GM19238 (cell line): ENCODE measurements around the gene UBASH3A.
A peak's percentile ranks its signal among the peaks of the same experiment; 100 is the strongest.

Source experiments
- DNase-seq: peaks from one replicate; pipeline ENCODE4 v3.0.0; 2011; ENCODE audit warnings: low spot score; ENCODE audit not compliant: insufficient read length

The UBASH3A gene

GRCh38 chr21:42374457-42374856 is 29.2 kb upstream of the UBASH3A start:
- DNase-seq: no peak

GRCh38 chr21:42374864-42375499 is 28.7 kb upstream of the UBASH3A start:
- DNase-seq: no peak

GRCh38 chr21:42375506-42375905 is 28.2 kb upstream of the UBASH3A start:
- no peak for DNase-seq

DNA sequence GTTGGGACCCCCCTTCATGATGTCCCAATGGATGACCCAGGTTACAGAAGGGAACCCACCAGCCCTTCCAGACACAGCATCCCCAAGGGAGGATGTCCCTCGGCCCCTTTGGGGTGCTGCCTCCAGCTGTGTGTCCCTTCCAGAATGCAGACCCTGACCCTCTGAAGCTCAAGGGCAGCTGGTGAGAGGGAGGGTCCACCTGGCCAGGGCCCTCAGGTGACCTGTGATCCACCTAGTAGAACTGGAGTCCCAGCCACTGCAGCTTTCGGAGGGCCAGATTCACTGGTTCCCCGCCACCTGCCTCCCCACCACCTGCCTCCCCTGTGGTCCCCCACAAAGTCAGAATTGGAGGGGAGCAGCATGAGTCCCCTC is 27.8 kb upstream of the UBASH3A start:
- no peak for DNase-seq

DNA sequence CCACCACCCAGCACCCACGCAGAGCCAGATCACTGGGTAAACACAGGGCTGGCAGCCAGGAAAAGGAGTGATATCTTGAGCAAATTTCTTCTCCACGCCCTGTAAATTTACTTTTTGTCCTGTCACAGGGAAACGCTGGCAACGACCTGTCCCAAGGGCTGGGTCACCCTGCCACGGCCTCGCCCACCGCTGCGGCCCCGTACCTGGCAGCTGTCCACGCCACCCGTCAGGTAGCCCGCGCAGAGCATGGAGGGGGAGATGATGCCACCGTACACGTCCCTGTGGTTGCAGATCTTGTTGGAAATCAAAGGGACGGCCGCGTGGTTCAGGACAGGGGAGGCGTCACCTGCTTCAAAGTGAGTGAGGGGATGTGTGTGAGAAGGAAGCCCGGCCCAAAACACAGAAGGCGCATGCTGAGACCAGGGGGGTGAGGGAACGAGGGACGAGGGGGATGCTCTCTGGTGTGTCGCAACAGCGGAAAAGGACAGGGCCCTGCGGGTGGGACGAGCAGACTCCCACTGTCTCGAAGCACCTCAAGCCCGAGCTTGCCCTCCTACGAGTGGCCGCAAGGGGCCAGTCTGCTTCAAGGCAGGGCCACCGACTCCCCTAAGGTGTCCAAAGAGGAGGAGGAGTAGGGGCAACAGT is 27.2 kb upstream of the UBASH3A start:
- peak; percentile 74 for DNase-seq

DNA sequence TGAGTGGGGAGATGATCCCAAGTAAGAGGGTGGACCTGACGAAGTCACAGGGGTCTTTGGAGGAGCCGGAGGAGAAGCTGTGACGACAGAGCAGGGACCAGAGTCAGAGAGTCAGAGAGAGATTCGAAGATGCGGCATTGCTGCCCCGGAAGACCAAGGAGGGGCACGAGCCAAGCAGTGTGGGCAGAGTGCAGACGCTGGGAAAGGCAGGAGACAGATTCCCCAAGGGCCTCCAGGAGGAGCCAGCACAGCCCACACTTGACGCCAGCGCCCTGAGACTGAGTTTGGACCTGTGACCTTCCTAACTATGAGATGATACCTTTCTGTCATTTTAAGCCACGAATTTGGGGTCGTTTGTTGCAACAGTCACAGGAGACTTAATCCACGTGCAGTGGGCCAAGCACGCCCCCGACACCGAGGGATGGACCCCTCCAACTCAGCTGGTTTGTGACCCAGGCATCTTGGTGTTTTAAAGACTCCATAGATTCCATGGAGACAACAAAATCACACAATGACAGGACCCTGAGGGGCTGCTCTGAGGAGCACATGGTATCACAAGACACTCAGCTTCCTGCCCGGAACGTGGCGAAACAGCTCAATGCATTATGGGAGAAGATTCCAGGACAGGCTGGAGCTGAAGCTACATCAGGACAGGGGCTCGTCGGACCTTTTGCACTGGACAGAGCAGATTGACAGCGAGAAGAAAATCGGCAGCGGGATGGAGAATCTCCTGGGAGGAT is 26.3 kb upstream of the UBASH3A start:
- no peak for DNase-seq

GRCh38 chr21:42377951-42378340 is 25.8 kb upstream of the UBASH3A start:
- no peak for DNase-seq

- no peak for DNase-seq
Observed at GRCh38 chr21:42378418-42378817, 25.3 kb upstream of the UBASH3A start.

- no peak for DNase-seq
Observed at GRCh38 chr21:42379426-42380215, 24.1 kb upstream of the UBASH3A start.

- no peak for DNase-seq
Observed at GRCh38 chr21:42381347-42381984, 22.2 kb upstream of the UBASH3A start.

GRCh38 chr21:42382915-42383314 is 20.8 kb upstream of the UBASH3A start:
- no peak for DNase-seq

- no peak for DNase-seq
Observed at GRCh38 chr21:42383331-42383730, 20.4 kb upstream of the UBASH3A start.

DNA sequence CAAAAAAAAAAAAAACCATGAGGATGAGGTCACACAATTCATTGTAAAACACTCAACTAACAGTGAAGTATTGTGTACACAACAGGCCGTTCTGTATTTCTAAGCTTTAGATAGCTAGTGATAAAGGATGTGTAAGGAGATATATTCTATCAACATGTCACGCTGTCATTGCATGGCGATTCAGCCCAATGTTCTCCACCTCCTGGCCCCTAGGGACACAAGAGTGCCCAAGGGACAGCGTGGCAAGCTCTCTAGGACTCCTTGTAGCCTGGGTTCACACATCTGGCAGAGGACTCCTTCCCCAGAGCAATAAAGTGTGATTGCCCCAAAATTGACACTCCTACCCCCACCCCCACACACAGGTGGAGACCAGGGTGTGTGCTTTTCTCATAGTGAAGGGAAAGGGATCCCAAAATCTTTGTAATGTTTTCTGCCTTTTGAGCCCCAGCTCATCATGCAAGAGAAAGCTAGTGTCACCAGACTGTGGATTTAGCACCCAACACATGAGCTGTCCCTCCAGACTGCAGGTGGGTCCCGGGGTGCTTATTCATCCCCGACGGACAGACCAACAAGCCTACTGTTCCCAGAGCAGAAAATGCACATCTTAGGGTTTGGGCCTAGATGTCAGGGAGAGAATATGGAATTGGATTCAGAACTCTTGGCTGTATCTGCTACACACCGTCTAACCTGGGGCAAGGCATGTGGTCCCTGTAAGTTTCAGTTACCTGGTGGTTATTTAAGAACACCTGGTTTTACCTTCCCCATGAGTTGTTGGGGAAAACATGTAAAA is 19.4 kb upstream of the UBASH3A start:
- no peak for DNase-seq

- DNase-seq: no peak
Observed at GRCh38 chr21:42384989-42385388, 18.7 kb upstream of the UBASH3A start.

- DNase-seq: no peak
Observed at GRCh38 chr21:42385619-42386018, 18.1 kb upstream of the UBASH3A start.

GRCh38 chr21:42386034-42386591 is 17.6 kb upstream of the UBASH3A start:
- DNase-seq: no peak

DNA sequence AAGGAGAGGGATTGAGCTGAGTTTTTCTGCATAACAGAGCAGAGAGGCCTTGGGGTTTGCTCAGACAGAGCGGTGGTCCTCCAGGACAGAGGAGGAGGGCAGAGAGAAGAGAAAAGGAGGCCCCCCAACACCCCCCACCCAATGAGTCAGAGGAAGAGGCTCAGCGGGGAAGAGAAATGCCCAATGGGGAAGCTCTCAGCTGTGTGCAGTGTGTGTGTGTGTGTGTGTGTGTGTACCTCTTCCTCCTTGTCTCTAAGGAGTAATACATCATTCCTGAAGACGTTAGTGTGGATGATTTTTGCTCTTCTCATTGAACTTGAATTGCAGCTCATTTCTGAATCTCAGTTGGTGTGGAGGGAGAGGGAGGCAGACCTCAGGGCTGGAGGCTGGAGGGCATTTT is 16.5 kb upstream of the UBASH3A start:
- DNase-seq: no peak

GRCh38 chr21:42387843-42388340 is 15.8 kb upstream of the UBASH3A start:
- no peak for DNase-seq

GRCh38 chr21:42388740-42389448 is 14.8 kb upstream of the UBASH3A start:
- peak; percentile 33 for DNase-seq

DNA sequence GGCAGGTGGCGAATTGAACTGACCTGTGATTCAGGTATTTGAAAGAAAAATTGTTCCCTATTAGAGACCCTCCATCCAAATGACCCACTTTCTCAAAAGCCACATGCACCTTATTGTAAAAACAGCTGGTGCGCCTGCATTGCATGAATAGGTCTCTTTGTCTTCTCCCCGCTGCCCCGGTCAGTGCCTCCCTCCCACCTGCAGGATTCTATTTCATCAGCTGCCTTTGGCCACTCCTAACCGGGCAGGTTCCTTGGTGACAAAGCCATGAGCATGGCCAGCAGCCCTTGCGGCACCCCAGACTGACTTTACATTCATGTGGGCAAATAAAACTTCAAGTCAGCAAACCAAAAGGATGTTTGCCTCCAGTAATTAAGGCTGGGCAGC is 14.3 kb upstream of the UBASH3A start:
- DNase-seq: no peak
